GM12878 (cell line): ENCODE measurements around the gene RASSF6. TPM values are rescaled to one million over a fixed set of nuclear protein-coding genes. Genes with fewer than 3 reads are reported as not detected.

ENCODE experiments used
- ATAC-seq: fragments of 200-7000 bp; cut with Tn5 transposase; 3 replicates; pipeline ENCODE4 v1.9.1; 2020; ENCODE audit warnings: mild to moderate bottlenecking, moderate library complexity
- BruUV-seq: library from RNA; stranded (reverse); fragments of 400-500 nt; replicated peaks from 2 replicates; lab custom pipeline; 2021; lab: Mats Ljungman, UMichigan
- CTCF ChIA-PET: fragments of 300-600 bp; sonication (Branson Sonifier 250); formaldehyde crosslinking; extraction: SDS; loops from one replicate; lab custom pipeline; 2021; ENCODE audit warnings: inconsistent platforms; lab: Yijun Ruan, JAX
- POLR2A ChIA-PET: fragments of 350-600 bp; formaldehyde crosslinking; extraction: SDS; loops from one replicate; lab custom pipeline; 2021; ENCODE audit warnings: inconsistent platforms; lab: Charles Lee
- RAD21 ChIA-PET: fragments of 300-600 bp; sonication (Branson Sonifier 250); formaldehyde crosslinking; loops from one replicate; lab custom pipeline; 2023; ENCODE audit warnings: antibody characterized with exemption; ENCODE audit not compliant: unreplicated experiment; lab: Charles Lee
- SMC1A ChIA-PET: fragments of 300-600 bp; sonication (Branson Sonifier 250); formaldehyde crosslinking; loops from one replicate; lab custom pipeline; 2023; ENCODE audit not compliant: unreplicated experiment, uncharacterized antibody; lab: Charles Lee
- DNase-seq: peaks from one replicate; pipeline ENCODE4 v3.0.0-alpha.2; 2011; ENCODE audit warnings: low read depth, low spot score
- FAIRE-seq: peaks from 3 replicates; lab custom pipeline; 2011; peaks lifted over from hg19 to GRCh38; lab: Jason Lieb, UNC
- H2AFZ ChIP-seq: 2 replicates; pipeline ENCODE4 v1.6.0; 2011; ENCODE audit warnings: low read depth, low read length, control low read depth; ENCODE audit not compliant: control insufficient read depth
- H3K27ac ChIP-seq: 2 replicates; pipeline ENCODE4 v1.5.1; 2011; ENCODE audit warnings: control low read depth; ENCODE audit not compliant: control insufficient read depth, insufficient read depth
- H3K27me3 ChIP-seq, 2 experiments: replicated peaks in 1 of 2; 2 replicates each; pipeline versions ENCODE4 v1.6.0 to v1.6.1; 2011; ENCODE audit warnings: low read length in 1 of 2; ENCODE audit not compliant: control insufficient read depth in 2 of 2, insufficient read depth in 2 of 2
- H3K36me3 ChIP-seq, 2 experiments: 2 replicates each; pipeline ENCODE4 v1.5.1; 2011; ENCODE audit warnings: low read length in 1 of 2; ENCODE audit not compliant: control insufficient read depth in 2 of 2, insufficient read depth in 2 of 2
- H3K4me1 ChIP-seq: 2 replicates; pipeline ENCODE4 v1.6.1; 2011; ENCODE audit warnings: mild to moderate bottlenecking, low read length, moderate library complexity, mixed read lengths; ENCODE audit not compliant: control insufficient read depth, insufficient read depth
- H3K4me2 ChIP-seq: 2 replicates; pipeline ENCODE4 v1.6.0; 2011; ENCODE audit warnings: control low read depth; ENCODE audit not compliant: control insufficient read depth, insufficient read depth
- H3K4me3 ChIP-seq: fragments of 200-600 bp; sonication (generic); 2 replicates; pipeline ENCODE4 v1.5.1; 2016
- H3K79me2 ChIP-seq: 2 replicates; pipeline ENCODE4 v1.6.0; 2011; ENCODE audit warnings: low read length; ENCODE audit not compliant: control insufficient read depth, insufficient read depth
- H3K9ac ChIP-seq: 2 replicates; pipeline ENCODE4 v1.8.0; 2011; ENCODE audit warnings: low read length, control low read depth, mixed read lengths; ENCODE audit not compliant: control insufficient read depth, insufficient read depth
- H3K9me3 ChIP-seq: replicated peaks from 3 replicates; pipeline ENCODE4 v1.5.1; 2011; ENCODE audit warnings: mild to moderate bottlenecking, low read length; ENCODE audit not compliant: control insufficient read depth, insufficient read depth
- H4K20me1 ChIP-seq: 2 replicates; pipeline ENCODE4 v1.6.0; 2011; ENCODE audit not compliant: control insufficient read depth, insufficient read depth
- BACH1 ChIP-seq: fragments of 450-650 bp; IDR thresholded peaks from 2 replicates; pipeline ENCODE4 v1.6.1; 2017; ENCODE audit warnings: mild to moderate bottlenecking, borderline replicate concordance
- CHD2 ChIP-seq: IDR thresholded peaks from 2 replicates; pipeline ENCODE4 v1.6.1; 2011; ENCODE audit warnings: low read depth, low read length, improper control_type of control experiment, borderline replicate concordance
- ESRRA ChIP-seq: IDR thresholded peaks from 2 replicates; pipeline ENCODE4 v1.6.1; 2012; ENCODE audit warnings: mild to moderate bottlenecking, low read length, improper control_type of control experiment
- HDAC6 ChIP-seq: fragments of 200-600 bp; sonication (generic); IDR thresholded peaks from one replicate; pipeline ENCODE4 v1.8.0; 2017; ENCODE audit warnings: antibody characterized with exemption; ENCODE audit not compliant: unreplicated experiment
- IKZF2 ChIP-seq, 2 experiments: fragments of 450-650 bp; IDR thresholded peaks; 2 replicates each; pipeline ENCODE4 v1.6.1; 2017; ENCODE audit warnings: mild to moderate bottlenecking in 2 of 2, moderate library complexity in 2 of 2
- JUNB ChIP-seq: IDR thresholded peaks from 2 replicates; pipeline ENCODE4 v1.6.1; 2016; ENCODE audit warnings: antibody characterized with exemption, mild to moderate bottlenecking
- NBN ChIP-seq: fragments of 450-650 bp; IDR thresholded peaks from 2 replicates; pipeline ENCODE4 v1.6.1; 2016
- NFIC ChIP-seq: IDR thresholded peaks from 2 replicates; pipeline ENCODE4 v1.6.1; 2012; ENCODE audit warnings: low read depth, mild to moderate bottlenecking, inconsistent platforms, low read length, moderate library complexity
- NR2C1 ChIP-seq: fragments of 450-650 bp; IDR thresholded peaks from 2 replicates; pipeline ENCODE4 v1.6.1; 2017; ENCODE audit warnings: antibody characterized with exemption, mild to moderate bottlenecking, moderate library complexity
- POLR2A ChIP-seq: IDR thresholded peaks from 2 replicates; pipeline ENCODE4 v1.6.1; 2011; ENCODE audit warnings: low read depth, mild to moderate bottlenecking, low read length
- RAD51 ChIP-seq: fragments of 450-650 bp; IDR thresholded peaks from 2 replicates; pipeline ENCODE4 v1.6.1; 2016; ENCODE audit warnings: moderate library complexity, mild to moderate bottlenecking, inconsistent platforms
- RBBP5 ChIP-seq: fragments of 200-600 bp; sonication (generic); conservative IDR thresholded peaks from 2 replicates; pipeline ENCODE4 v1.6.1; 2016
- RCOR1 ChIP-seq: conservative IDR thresholded peaks from 2 replicates; pipeline ENCODE4 v1.6.1; 2012; ENCODE audit warnings: low read depth, low read length, improper control_type of control experiment
- SP1 ChIP-seq: IDR thresholded peaks from one replicate; pipeline ENCODE4 v1.6.1; 2011; ENCODE audit warnings: low read depth, low read length
- TBL1XR1 ChIP-seq: IDR thresholded peaks from 2 replicates; pipeline ENCODE4 v1.6.1; 2012; ENCODE audit warnings: low read depth, low read length, improper control_type of control experiment
- TCF12 ChIP-seq: IDR thresholded peaks from 2 replicates; pipeline ENCODE4 v1.6.1; 2011; ENCODE audit warnings: low read depth, mild to moderate bottlenecking, low read length
- ZZZ3 ChIP-seq: IDR thresholded peaks from 2 replicates; pipeline ENCODE4 v1.6.1; 2011; ENCODE audit warnings: low read depth; ENCODE audit not compliant: control insufficient read depth, insufficient read length
- WGBS: methylation state at CpG from one replicate; pipeline ENCODE4 v1.1.6; 2016; ENCODE audit warnings: low lambda C conversion rate; ENCODE audit not compliant: insufficient replicate concordance, insufficient coverage; ENCODE audit errors: missing lambda C conversion rate; 5-methylcytosine and 5-hydroxymethylcytosine counted together
- in situ Hi-C: fragments of 300-500 bp; cut with MboI; formaldehyde crosslinking; loops from 9 replicates; pipeline ENCODE4 v1.14.3; 2018; ENCODE audit warnings: mixed read lengths
- intact Hi-C: fragments of 100-400 bp; cut with micrococcal nuclease; formaldehyde crosslinking; loops from one replicate; pipeline ENCODE4 v1.14.2; 2022; ENCODE audit not compliant: unreplicated experiment
- polyA plus RNA-seq, 11 experiments: library from polyadenylated mRNA; depleted of rRNA in 4 of 11; unstranded in 6 of 11; stranded (reverse) in 5 of 11; fragments of >200 nt; fragmentation: Nextera tagmentation in 4 of 11; fragmentation: Illumina TruSeq in 1 of 11; extraction: Ambion mirVana in 4 of 11; extraction: Trizol in 1 of 11; gene quantifications; 1 replicate in 1 of 11; 2 replicates in 10 of 11; pipeline versions ENCODE4 v1.2.1 to v1.2.3, GENCODE V29; 2011 to 2016; ENCODE audit warnings: inconsistent platforms in 2 of 11, missing spikeins in 2 of 11, low read depth in 1 of 11
- total RNA-seq, 4 experiments: library from RNA; depleted of rRNA in 3 of 4; stranded (reverse); fragments of >200 nt in 3 of 4; fragmentation: Illumina TruSeq in 1 of 4; extraction: Trizol in 1 of 4; gene quantifications; 2 replicates each; pipeline versions ENCODE4 v1.2.1 to v1.2.3, GENCODE V29; 2013 to 2021
- TF ChIP-seq, protein P1 (sequence below): fragments of 450-650 bp; formaldehyde crosslinking; IDR thresholded peaks from 2 replicates; pipeline ENCODE4 v1.4.0; 2020; ENCODE audit warnings: mild to moderate bottlenecking, moderate library complexity

Gene RASSF6
- total and polyA plus RNA-seq, 10 of the 15 experiments (the other 5 are each of a cell fraction or from before 2014, with no cell fraction given) = 0.28 to 2.9 (median 0.54) TPM

DNA sequence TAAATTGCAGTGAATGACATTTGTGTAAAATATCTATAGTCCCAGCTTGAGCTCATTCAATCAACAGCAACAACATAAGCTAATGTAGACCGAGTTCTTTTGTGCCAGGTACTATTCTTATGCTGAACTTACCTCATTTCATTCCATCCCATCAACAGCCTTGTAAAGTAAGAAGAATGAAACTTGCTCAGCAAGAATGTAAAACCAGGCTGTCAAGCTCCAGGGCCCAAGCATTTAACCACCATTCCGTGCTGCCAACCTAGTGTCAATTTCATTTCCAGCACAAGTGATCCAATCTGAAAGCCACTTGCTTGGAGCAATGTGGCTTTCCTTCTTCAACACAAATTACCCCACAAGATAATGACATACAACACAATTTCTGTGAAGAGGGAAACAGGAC is 36.6 kb downstream of the RASSF6 start:
- Histone ChIP-seq H3K27me3 (no peaks in the 10 kb centered on the region), H3K4me2 (no peak overlapping the region), H4K20me1 (no peaks in the 10 kb centered on the region), H3K79me2 (no peaks in the 10 kb centered on the region), H3K9ac (no peak overlapping the region), H3K4me1 (peaks cover 2% of the 10 kb centered on the region; the same call in 1 of the 2 replicates), H3K9me3 (no peaks in the 10 kb centered on the region; the same call in 1 of the 3 replicates), H2AFZ (no peak overlapping the region), H3K36me3 (no peaks in the 10 kb centered on the region), H3K27ac (no peak overlapping the region), H3K4me3 (no peak overlapping the region)
- CTCF ChIA-PET = interaction anchor here (2.0 to 6.4 kb wide), 3 partner anchors 9 to 137 kb away, joined by 4 to 70 read pairs (median 7); no protein-coding TSS in a partner anchor
- WGBS = 90% methylated on average over 2 of the region's 2 CpGs
- no TSS peak for BruUV-seq
- RAD21 ChIA-PET = interaction anchor here (0.7 to 4.5 kb wide), 3 partner anchors 8 to 69 kb away, joined by 3 to 22 read pairs (median 8); no protein-coding TSS in a partner anchor
- no peak for DNase-seq
- in situ Hi-C loops = no loop called here
- no peak for ATAC-seq
- SMC1A ChIA-PET = interaction anchor here (0.7 to 3.3 kb wide), 5 partner anchors 11 to 387 kb away, joined by 3 to 11 read pairs (median 3); no protein-coding TSS in a partner anchor
- intact Hi-C loops = no loop called here
- POLR2A ChIA-PET = no interaction called here
- no peak for TF ChIP-seq NBN
- TF ChIP-seq IKZF2 (IDR thresholded peaks at IDR 0.05) = no peak
- TF ChIP-seq TCF12 = no peak
- no peak for TF ChIP-seq ZZZ3
- TF ChIP-seq POLR2A = no peak
- no peak for TF ChIP-seq ESRRA
- TF ChIP-seq JUNB = no peak
- no peak for TF ChIP-seq BACH1
- no peak for TF ChIP-seq RCOR1
- TF ChIP-seq, protein P1, sequence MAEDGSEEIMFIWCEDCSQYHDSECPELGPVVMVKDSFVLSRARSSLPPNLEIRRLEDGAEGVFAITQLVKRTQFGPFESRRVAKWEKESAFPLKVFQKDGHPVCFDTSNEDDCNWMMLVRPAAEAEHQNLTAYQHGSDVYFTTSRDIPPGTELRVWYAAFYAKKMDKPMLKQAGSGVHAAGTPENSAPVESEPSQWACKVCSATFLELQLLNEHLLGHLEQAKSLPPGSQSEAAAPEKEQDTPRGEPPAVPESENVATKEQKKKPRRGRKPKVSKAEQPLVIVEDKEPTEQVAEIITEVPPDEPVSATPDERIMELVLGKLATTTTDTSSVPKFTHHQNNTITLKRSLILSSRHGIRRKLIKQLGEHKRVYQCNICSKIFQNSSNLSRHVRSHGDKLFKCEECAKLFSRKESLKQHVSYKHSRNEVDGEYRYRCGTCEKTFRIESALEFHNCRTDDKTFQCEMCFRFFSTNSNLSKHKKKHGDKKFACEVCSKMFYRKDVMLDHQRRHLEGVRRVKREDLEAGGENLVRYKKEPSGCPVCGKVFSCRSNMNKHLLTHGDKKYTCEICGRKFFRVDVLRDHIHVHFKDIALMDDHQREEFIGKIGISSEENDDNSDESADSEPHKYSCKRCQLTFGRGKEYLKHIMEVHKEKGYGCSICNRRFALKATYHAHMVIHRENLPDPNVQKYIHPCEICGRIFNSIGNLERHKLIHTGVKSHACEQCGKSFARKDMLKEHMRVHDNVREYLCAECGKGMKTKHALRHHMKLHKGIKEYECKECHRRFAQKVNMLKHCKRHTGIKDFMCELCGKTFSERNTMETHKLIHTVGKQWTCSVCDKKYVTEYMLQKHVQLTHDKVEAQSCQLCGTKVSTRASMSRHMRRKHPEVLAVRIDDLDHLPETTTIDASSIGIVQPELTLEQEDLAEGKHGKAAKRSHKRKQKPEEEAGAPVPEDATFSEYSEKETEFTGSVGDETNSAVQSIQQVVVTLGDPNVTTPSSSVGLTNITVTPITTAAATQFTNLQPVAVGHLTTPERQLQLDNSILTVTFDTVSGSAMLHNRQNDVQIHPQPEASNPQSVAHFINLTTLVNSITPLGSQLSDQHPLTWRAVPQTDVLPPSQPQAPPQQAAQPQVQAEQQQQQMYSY = no peak
- TF ChIP-seq SP1 = no peak
- TF ChIP-seq RBBP5 = no peak
- TF ChIP-seq NFIC = no peak
- TF ChIP-seq CHD2 = no peak
- TF ChIP-seq NR2C1 = no peak
- no peak for TF ChIP-seq HDAC6
- no peak for TF ChIP-seq RAD51
- no peak for TF ChIP-seq TBL1XR1
- FAIRE-seq = no peak
